Coronary artery (tissue), 2 donors: ENCODE measurements around the gene ANKRD13D.

Experiments
- DNase-seq: peaks from one replicate; pipeline ENCODE4 v3.0.0-alpha.2; 2017; ENCODE audit warnings: low spot score
- H3K27ac ChIP-seq, 2 donors: fragments of 200-600 bp; sonication (generic); one replicate each; pipeline ENCODE4 v1.5.1; 2016 to 2019
- H3K4me3 ChIP-seq: fragments of 200-600 bp; sonication (generic); 2 replicates; pipeline ENCODE4 v1.5.1; 2016; ENCODE audit warnings: mild to moderate bottlenecking, moderate library complexity
- TF ChIP-seq, protein P1 (sequence below): fragments of 200-600 bp; sonication (generic); IDR thresholded peaks from one replicate; pipeline ENCODE4 v1.5.1; 2019; ENCODE audit warnings: antibody characterized with exemption

Gene ANKRD13D

DNA sequence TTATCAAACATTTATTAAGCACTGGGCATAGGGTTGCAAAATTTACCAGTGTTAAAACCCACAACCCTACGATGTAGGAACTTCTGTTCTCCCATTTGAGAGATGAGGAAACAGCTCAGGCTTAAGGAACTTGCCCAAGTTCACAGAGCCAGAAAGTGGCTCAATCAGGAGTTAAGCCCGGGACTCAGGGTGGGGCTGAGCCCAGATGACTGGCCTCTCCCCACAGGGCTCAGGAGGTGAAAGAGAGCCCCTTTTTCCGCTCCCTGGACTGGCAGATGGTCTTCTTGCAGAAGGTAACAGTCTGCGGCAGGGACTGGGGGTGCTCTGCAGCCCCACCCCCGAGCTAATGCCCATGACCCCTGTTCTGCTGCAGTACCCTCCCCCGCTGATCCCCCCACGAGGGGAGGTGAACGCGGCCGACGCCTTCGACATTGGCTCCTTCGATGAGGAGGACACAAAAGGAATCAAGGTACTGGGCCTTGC is 5.6 kb upstream of the ANKRD13D start:
- Histone ChIP-seq H3K4me3 (no peak overlapping the region), H3K27ac (peak overlapping the region in 1 of 2 donors; percentile 80)
- TF ChIP-seq, protein P1, sequence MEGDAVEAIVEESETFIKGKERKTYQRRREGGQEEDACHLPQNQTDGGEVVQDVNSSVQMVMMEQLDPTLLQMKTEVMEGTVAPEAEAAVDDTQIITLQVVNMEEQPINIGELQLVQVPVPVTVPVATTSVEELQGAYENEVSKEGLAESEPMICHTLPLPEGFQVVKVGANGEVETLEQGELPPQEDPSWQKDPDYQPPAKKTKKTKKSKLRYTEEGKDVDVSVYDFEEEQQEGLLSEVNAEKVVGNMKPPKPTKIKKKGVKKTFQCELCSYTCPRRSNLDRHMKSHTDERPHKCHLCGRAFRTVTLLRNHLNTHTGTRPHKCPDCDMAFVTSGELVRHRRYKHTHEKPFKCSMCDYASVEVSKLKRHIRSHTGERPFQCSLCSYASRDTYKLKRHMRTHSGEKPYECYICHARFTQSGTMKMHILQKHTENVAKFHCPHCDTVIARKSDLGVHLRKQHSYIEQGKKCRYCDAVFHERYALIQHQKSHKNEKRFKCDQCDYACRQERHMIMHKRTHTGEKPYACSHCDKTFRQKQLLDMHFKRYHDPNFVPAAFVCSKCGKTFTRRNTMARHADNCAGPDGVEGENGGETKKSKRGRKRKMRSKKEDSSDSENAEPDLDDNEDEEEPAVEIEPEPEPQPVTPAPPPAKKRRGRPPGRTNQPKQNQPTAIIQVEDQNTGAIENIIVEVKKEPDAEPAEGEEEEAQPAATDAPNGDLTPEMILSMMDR, result no peak
- DNase-seq, result no peak

DNA sequence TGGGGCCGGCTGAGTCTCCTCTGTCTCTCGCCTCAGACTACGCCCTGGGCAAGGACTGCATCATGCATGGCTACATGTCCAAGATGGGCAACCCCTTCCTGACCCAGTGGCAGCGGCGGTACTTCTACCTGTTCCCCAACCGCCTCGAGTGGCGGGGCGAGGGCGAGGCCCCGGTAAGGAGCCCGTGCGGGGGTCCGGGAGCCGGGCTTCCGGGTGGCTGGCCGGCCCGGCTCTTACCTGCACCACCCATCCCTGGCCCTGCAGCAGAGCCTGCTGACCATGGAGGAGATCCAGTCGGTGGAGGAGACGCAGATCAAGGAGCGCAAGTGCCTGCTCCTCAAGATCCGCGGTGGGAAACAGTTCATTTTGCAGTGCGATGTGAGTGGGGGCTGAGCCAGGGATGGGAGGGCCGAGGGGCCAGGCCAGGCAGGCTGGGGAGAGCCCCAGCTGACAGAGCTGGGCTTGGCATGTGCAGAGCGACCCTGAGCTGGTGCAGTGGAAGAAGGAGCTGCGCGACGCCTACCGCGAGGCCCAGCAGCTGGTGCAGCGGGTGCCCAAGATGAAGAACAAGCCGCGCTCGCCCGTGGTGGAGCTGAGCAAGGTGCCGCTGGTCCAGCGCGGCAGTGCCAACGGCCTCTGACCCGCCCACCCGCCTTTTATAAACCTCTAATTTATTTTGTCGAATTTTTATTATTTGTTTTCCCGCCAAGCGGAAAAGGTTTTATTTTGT is 4.1 kb upstream of the ANKRD13D start:
- Histone ChIP-seq H3K4me3 (no peak overlapping the region), H3K27ac (peak overlapping the region in 1 of 2 donors; percentile 95)
- TF ChIP-seq, protein P1, result no peak
- no peak for DNase-seq

DNA sequence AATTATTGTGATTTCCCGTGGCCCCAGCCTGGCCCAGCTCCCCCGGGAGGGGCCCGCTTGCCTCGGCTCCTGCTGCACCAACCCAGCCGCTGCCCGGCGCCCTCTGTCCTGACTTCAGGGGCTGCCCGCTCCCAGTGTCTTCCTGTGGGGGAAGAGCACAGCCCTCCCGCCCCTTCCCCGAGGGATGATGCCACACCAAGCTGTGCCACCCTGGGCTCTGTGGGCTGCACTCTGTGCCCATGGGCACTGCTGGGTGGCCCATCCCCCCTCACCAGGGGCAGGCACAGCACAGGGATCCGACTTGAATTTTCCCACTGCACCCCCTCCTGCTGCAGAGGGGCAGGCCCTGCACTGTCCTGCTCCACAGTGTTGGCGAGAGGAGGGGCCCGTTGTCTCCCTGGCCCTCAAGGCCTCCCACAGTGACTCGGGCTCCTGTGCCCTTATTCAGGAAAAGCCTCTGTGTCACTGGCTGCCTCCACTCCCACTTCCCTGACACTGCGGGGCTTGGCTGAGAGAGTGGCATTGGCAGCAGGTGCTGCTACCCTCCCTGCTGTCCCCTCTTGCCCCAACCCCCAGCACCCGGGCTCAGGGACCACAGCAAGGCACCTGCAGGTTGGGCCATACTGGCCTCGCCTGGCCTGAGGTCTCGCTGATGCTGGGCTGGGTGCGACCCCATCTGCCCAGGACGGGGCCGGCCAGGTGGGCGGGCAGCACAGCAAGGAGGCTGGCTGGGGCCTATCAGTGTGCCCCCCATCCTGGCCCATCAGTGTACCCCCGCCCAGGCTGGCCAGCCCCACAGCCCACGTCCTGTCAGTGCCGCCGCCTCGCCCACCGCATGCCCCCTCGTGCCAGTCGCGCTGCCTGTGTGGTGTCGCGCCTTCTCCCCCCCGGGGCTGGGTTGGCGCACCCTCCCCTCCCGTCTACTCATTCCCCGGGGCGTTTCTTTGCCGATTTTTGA is 3.3 kb upstream of the ANKRD13D start:
- Histone ChIP-seq H3K4me3 (no peak overlapping the region), H3K27ac (peak overlapping the region; percentile 68 to 95)
- DNase-seq, result no peak
- TF ChIP-seq, protein P1, result no peak

DNA sequence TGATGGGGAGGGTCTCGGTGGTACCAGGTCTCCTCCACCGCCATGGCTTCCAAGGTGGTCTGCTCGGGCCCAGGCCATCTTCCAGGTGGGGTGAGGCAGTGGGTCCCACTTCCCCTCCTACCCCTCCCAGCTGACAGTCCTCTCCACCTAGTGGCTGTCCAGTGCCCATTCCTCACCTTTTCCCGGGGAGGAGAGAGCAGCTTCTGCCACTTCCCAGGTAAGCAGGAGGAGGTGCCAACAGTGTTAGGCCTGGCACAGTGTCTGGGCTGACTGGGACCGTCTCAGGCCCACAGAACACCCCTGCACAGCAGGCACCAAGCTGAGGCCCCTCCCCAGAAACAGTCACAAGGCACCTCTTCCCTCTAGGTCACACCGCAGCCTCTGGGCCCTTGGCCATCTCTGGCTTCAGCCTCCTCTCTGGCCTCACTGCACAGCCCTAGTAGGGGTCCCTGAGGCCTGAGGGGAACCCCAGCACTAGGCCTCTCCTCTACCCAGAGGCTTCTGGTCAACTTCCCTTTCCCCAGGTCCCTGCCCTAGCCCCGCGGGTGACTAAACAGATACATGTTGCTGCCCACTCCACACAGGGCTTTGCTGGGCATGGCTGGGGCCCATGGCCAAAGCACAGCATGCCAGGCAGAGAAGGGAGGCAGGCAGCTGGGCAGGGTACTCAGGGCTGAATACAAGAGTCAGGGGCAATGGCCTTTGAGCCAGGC is 2.3 kb upstream of the ANKRD13D start:
- no peak overlapping the region for H3K4me3 ChIP-seq
- peak overlapping the region; percentile 68 to 95 for H3K27ac ChIP-seq
- DNase-seq, result no peak
- TF ChIP-seq, protein P1, result no peak

DNA sequence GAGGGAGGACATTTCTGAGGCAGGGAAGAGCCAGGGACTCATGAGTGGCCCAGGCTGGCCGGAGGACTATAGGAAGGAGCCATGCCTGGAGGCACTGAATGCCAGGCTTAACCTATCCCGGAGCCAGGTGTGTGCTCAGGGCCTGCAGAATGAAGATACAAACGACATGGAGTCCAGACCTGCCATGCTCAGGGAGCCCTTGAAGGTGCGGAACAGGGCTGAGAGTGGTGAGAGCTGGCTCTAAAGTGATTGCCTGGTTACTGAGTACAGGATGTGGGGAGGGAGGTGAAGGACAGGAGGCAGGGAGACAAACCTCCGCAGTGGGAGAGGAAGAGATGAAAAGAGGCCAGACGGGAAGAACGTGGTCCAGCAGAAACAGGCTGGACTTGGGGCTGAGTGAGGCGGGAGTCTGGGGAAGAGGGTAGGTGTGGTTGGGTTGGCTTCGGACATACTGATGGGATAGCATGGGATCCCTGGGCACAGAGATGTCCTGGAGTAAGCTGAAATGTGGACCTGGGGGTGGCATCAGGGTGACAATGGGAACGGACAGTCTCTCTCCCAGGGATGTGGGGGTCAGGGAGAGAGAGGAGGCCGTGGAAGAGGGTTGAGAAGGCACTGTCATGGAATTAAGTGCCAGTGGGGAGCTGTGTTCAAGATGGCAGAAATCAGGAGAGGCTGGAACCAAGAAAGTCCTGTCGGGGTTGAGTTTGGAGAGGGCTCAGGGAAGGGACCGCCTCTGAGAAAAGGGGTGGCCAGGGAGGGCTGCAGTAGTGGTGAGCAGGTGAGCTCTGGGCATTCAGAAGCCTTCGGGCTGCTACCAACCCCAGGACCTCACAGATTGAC is 1.5 kb upstream of the ANKRD13D start:
- no peak for DNase-seq
- Histone ChIP-seq H3K27ac (peak overlapping the region; percentile 68 to 95), H3K4me3 (peak overlapping the region; percentile 93)
- TF ChIP-seq, protein P1, result no peak

DNA sequence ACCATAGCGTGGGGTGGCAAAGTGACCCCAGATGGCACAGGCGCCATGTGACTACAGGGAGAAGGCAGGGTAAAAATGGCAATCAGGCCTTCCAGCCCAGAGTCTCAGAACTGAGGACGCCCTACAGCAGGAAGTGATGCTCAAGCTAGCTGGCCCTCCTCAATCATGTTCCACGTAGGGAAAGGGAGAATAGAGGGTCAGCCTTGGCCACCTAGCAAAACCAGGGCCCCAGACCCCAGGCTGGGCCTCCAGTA is 978 bp upstream of the ANKRD13D start:
- H3K4me3 ChIP-seq, result peak overlapping the region; percentile 93
- TF ChIP-seq, protein P1, result no peak
- peak overlapping the region; percentile 68 to 95 for H3K27ac ChIP-seq
- DNase-seq, result no peak
